GM23338 (cell line): ENCODE measurements around the gene RNLS. TPM values are rescaled to one million over a fixed set of nuclear protein-coding genes. Genes with fewer than 3 reads are reported as not detected.
A peak's percentile ranks its signal among the peaks of the same experiment; 100 is the strongest.

Experiments
- ATAC-seq: fragments of 200-7000 bp; cut with Tn5 transposase; 3 replicates; pipeline ENCODE4 v1.9.1; 2020
- DNase-seq: peaks from one replicate; pipeline ENCODE4 v3.0.0-alpha.2; 2015; ENCODE audit warnings: low spot score
- H2AFZ ChIP-seq: fragments of 200-600 bp; sonication (generic); 2 replicates; pipeline ENCODE4 v1.8.0; 2016; ENCODE audit warnings: antibody characterized with exemption, mild to moderate bottlenecking, moderate library complexity
- H3F3A ChIP-seq: fragments of 200-600 bp; sonication (generic); replicated peaks from 2 replicates; pipeline ENCODE4 v1.8.0; 2017; ENCODE audit warnings: antibody characterized with exemption, mixed run types, low read depth
- H3K27ac ChIP-seq: fragments of 200-600 bp; sonication (generic); 2 replicates; pipeline ENCODE4 v1.6.1; 2016; ENCODE audit warnings: low read depth
- H3K27me3 ChIP-seq: fragments of 200-600 bp; sonication (generic); 2 replicates; pipeline ENCODE4 v1.8.0; 2016; ENCODE audit warnings: mild to moderate bottlenecking, mixed run types, moderate library complexity; ENCODE audit not compliant: insufficient read depth
- H3K36me3 ChIP-seq: fragments of 200-600 bp; sonication (generic); 2 replicates; pipeline ENCODE4 v1.8.0; 2016; ENCODE audit warnings: mild to moderate bottlenecking; ENCODE audit not compliant: insufficient read depth
- H3K4me1 ChIP-seq: fragments of 200-600 bp; sonication (generic); 2 replicates; pipeline ENCODE4 v1.8.0; 2016; ENCODE audit warnings: mild to moderate bottlenecking, moderate library complexity; ENCODE audit not compliant: insufficient read depth
- H3K4me2 ChIP-seq: fragments of 200-600 bp; sonication (generic); 2 replicates; pipeline ENCODE4 v1.7.1; 2017; ENCODE audit warnings: mixed run types
- H3K4me3 ChIP-seq: fragments of 200-600 bp; sonication (generic); 2 replicates; pipeline ENCODE4 v1.6.1; 2016; ENCODE audit warnings: mixed run types
- H3K79me2 ChIP-seq: fragments of 200-600 bp; sonication (generic); replicated peaks from 2 replicates; pipeline ENCODE4 v1.8.0; 2017; ENCODE audit warnings: mild to moderate bottlenecking; ENCODE audit not compliant: insufficient read depth
- H3K9me2 ChIP-seq: fragments of 200-600 bp; sonication (generic); 2 replicates; pipeline ENCODE4 v1.8.0; 2017; ENCODE audit not compliant: insufficient read depth
- H4K20me1 ChIP-seq: fragments of 200-600 bp; sonication (generic); replicated peaks from 2 replicates; pipeline ENCODE4 v1.8.0; 2017; ENCODE audit warnings: mild to moderate bottlenecking; ENCODE audit not compliant: insufficient read depth
- H3K27ac Mint-ChIP-seq: 2 replicates; pipeline ENCODE4 v1.8.0; 2020; ENCODE audit warnings: inconsistent platforms, mild to moderate bottlenecking, moderate library complexity, mixed read lengths
- H3K27me3 Mint-ChIP-seq: 3 replicates; pipeline ENCODE4 v1.8.0; 2022; ENCODE audit warnings: low read depth, mild to moderate bottlenecking, moderate library complexity, mixed read lengths, inconsistent platforms; ENCODE audit not compliant: insufficient read depth, poor library complexity
- H3K36me3 Mint-ChIP-seq: 3 replicates; pipeline ENCODE4 v1.8.0; 2021; ENCODE audit warnings: low read depth, mild to moderate bottlenecking, inconsistent platforms, moderate library complexity, mixed read lengths
- H3K4me1 Mint-ChIP-seq: 3 replicates; pipeline ENCODE4 v1.8.0; 2020; ENCODE audit warnings: mild to moderate bottlenecking, inconsistent platforms, mixed read lengths
- H3K4me3 Mint-ChIP-seq: 3 replicates; pipeline ENCODE4 v1.8.0; 2021; ENCODE audit warnings: moderate library complexity, mild to moderate bottlenecking, inconsistent platforms, mixed read lengths
- H3K9me3 Mint-ChIP-seq: 3 replicates; pipeline ENCODE4 v1.8.0; 2020; ENCODE audit warnings: moderate library complexity, mild to moderate bottlenecking, inconsistent platforms, mixed read lengths
- EZH2 ChIP-seq: fragments of 200-600 bp; sonication (generic); IDR thresholded peaks from one replicate; pipeline ENCODE4 v1.8.0; 2017; ENCODE audit warnings: antibody characterized with exemption, mild to moderate bottlenecking, low read depth; ENCODE audit not compliant: unreplicated experiment
- EZH2phosphoT487 ChIP-seq: fragments of 200-600 bp; sonication (generic); IDR thresholded peaks from one replicate; pipeline ENCODE4 v1.8.1; 2018; ENCODE audit warnings: antibody characterized with exemption; ENCODE audit not compliant: unreplicated experiment
- NANOG ChIP-seq: IDR thresholded peaks from 2 replicates; pipeline ENCODE4 v1.6.1; 2016; ENCODE audit warnings: antibody characterized with exemption, borderline replicate concordance
- POLR2AphosphoS5 ChIP-seq: IDR thresholded peaks from 2 replicates; pipeline ENCODE4 v1.6.1; 2016; ENCODE audit warnings: antibody characterized with exemption, low read depth
- ZNF331 ChIP-seq: fragments of 250-450 bp; sonication (Bioruptor Pico); IDR thresholded peaks from 2 replicates; pipeline ENCODE4 v1.5.0; 2020; ENCODE audit warnings: low read depth, mild to moderate bottlenecking, moderate library complexity
- polyA plus RNA-seq: library from polyadenylated mRNA; unstranded; fragments of >200 nt; fragmentation: Nextera tagmentation; extraction: Ambion mirVana; gene quantifications from 2 replicates; pipeline ENCODE4 v1.2.1, GENCODE V29; 2016
- total RNA-seq: library from RNA; depleted of rRNA; stranded (reverse); fragments of >200 nt; shearing (Covaris generic); gene quantifications from 2 replicates; pipeline ENCODE4 v1.2.3, GENCODE V29; 2014
- TF ChIP-seq, protein P1 (sequence below): fragments of 250-450 bp; sonication (Bioruptor Pico); IDR thresholded peaks from 2 replicates; pipeline ENCODE4 v1.5.0; 2020; ENCODE audit warnings: mild to moderate bottlenecking, moderate library complexity
- TF ChIP-seq, protein P2 (sequence below): IDR thresholded peaks from 2 replicates; pipeline ENCODE4 v1.6.1; 2016; ENCODE audit warnings: antibody characterized with exemption
- TF ChIP-seq, protein P3 (sequence below), 2 experiments: fragments of 200-600 bp in 1 of 2; sonication (generic) in 1 of 2; conservative IDR thresholded peaks; 2 replicates each; pipeline versions ENCODE4 v1.5.1 to v1.6.1; 2016 to 2017; ENCODE audit warnings: antibody characterized with exemption in 2 of 2, low read depth in 2 of 2, mild to moderate bottlenecking in 2 of 2, moderate library complexity in 1 of 2

The RNLS gene
- total and polyA plus RNA-seq, 2 experiments from 2014 or later = 8.8 to 15.2 TPM

DNA sequence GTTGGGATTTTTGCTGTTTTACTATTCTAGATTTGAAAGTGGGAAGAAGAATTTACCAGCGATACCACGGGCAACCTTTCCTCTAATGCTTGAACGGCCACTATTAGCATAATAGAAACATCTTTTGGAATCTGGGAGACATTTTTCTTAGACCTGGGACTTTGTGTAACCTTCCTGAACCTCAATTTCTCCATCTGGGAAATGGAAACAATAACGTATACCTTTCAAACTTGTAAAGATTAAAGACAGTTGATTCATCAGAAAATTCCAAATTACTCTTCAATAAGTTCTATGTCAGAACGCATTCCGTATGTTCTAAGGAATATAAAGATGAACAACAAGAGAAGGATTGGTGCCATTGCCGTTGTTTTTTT lies 453 bp upstream of the RNLS start (continued):
- TF ChIP-seq, protein P1, sequence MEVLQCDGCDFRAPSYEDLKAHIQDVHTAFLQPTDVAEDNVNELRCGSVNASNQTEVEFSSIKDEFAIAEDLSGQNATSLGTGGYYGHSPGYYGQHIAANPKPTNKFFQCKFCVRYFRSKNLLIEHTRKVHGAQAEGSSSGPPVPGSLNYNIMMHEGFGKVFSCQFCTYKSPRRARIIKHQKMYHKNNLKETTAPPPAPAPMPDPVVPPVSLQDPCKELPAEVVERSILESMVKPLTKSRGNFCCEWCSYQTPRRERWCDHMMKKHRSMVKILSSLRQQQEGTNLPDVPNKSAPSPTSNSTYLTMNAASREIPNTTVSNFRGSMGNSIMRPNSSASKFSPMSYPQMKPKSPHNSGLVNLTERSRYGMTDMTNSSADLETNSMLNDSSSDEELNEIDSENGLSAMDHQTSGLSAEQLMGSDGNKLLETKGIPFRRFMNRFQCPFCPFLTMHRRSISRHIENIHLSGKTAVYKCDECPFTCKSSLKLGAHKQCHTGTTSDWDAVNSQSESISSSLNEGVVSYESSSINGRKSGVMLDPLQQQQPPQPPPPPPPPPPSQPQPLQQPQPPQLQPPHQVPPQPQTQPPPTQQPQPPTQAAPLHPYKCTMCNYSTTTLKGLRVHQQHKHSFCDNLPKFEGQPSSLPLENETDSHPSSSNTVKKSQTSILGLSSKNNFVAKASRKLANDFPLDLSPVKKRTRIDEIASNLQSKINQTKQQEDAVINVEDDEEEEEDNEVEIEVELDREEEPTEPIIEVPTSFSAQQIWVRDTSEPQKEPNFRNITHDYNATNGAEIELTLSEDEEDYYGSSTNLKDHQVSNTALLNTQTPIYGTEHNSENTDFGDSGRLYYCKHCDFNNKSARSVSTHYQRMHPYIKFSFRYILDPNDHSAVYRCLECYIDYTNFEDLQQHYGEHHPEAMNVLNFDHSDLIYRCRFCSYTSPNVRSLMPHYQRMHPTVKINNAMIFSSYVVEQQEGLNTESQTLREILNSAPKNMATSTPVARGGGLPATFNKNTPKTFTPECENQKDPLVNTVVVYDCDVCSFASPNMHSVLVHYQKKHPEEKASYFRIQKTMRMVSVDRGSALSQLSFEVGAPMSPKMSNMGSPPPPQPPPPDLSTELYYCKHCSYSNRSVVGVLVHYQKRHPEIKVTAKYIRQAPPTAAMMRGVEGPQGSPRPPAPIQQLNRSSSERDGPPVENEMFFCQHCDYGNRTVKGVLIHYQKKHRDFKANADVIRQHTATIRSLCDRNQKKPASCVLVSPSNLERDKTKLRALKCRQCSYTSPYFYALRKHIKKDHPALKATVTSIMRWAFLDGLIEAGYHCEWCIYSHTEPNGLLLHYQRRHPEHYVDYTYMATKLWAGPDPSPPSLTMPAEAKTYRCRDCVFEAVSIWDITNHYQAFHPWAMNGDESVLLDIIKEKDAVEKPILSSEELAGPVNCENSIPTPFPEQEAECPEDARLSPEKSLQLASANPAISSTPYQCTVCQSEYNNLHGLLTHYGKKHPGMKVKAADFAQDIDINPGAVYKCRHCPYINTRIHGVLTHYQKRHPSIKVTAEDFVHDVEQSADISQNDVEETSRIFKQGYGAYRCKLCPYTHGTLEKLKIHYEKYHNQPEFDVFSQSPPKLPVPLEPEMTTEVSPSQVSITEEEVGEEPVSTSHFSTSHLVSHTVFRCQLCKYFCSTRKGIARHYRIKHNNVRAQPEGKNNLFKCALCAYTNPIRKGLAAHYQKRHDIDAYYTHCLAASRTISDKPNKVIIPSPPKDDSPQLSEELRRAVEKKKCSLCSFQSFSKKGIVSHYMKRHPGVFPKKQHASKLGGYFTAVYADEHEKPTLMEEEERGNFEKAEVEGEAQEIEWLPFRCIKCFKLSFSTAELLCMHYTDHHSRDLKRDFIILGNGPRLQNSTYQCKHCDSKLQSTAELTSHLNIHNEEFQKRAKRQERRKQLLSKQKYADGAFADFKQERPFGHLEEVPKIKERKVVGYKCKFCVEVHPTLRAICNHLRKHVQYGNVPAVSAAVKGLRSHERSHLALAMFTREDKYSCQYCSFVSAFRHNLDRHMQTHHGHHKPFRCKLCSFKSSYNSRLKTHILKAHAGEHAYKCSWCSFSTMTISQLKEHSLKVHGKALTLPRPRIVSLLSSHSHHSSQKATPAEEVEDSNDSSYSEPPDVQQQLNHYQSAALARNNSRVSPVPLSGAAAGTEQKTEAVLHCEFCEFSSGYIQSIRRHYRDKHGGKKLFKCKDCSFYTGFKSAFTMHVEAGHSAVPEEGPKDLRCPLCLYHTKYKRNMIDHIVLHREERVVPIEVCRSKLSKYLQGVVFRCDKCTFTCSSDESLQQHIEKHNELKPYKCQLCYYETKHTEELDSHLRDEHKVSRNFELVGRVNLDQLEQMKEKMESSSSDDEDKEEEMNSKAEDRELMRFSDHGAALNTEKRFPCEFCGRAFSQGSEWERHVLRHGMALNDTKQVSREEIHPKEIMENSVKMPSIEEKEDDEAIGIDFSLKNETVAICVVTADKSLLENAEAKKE (CRISPR knock-in tag) = no peak
- TF ChIP-seq NANOG (no peak), EZH2phosphoT487 (no peak)
- TF ChIP-seq, protein P2, sequence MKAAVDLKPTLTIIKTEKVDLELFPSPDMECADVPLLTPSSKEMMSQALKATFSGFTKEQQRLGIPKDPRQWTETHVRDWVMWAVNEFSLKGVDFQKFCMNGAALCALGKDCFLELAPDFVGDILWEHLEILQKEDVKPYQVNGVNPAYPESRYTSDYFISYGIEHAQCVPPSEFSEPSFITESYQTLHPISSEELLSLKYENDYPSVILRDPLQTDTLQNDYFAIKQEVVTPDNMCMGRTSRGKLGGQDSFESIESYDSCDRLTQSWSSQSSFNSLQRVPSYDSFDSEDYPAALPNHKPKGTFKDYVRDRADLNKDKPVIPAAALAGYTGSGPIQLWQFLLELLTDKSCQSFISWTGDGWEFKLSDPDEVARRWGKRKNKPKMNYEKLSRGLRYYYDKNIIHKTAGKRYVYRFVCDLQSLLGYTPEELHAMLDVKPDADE = no peak

DNA sequence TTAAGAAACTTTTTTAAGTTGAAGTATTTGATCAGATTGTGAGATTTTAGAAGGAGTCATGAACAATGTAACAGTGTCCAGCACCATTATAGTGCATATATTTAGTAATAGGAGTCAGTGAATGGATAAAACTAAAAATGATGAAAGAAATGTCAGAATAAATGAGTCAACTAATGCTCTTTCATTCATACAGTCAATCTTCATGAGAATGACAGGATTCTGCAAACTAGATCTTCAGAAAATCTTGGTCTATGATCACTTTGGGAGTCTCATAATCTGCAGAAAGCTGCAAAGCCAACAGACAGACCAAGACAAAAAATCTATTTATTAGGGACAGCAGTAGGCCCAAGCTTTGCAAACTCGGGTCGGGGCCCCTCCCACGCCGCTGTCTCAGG lies 710 bp downstream of the RNLS start:
- DNase-seq = no peak
- peak overlapping the region; percentile 79 for H3K4me2 ChIP-seq
- no peak for ATAC-seq
- no peaks in the 10 kb centered on the region for H3F3A ChIP-seq
- H3K9me3 Mint-ChIP-seq = no peaks in the 10 kb centered on the region
- no peaks in the 10 kb centered on the region for H3K36me3 Mint-ChIP-seq
- H3K4me1 ChIP-seq = peaks cover 6% of the 10 kb centered on the region; the same call in 1 of the 2 replicates
- H3K27me3 Mint-ChIP-seq = no peaks in the 10 kb centered on the region
- no peaks in the 10 kb centered on the region for H3K9me2 ChIP-seq
- H3K4me1 Mint-ChIP-seq = peaks cover 9% of the 10 kb centered on the region
- no peaks in the 10 kb centered on the region for H3K79me2 ChIP-seq
- H2AFZ ChIP-seq = peak overlapping the region; percentile 98
- no peaks in the 10 kb centered on the region for H3K36me3 ChIP-seq
- H3K4me3 ChIP-seq = peak overlapping the region; percentile 81
- H3K27me3 ChIP-seq = no peaks in the 10 kb centered on the region
- H3K27ac ChIP-seq = no peak overlapping the region
- H4K20me1 ChIP-seq = no peaks in the 10 kb centered on the region
- H3K27ac Mint-ChIP-seq = no peak overlapping the region
- peak overlapping the region; percentile 84 for H3K4me3 Mint-ChIP-seq
- no peak for TF ChIP-seq EZH2
- TF ChIP-seq, protein P3, sequence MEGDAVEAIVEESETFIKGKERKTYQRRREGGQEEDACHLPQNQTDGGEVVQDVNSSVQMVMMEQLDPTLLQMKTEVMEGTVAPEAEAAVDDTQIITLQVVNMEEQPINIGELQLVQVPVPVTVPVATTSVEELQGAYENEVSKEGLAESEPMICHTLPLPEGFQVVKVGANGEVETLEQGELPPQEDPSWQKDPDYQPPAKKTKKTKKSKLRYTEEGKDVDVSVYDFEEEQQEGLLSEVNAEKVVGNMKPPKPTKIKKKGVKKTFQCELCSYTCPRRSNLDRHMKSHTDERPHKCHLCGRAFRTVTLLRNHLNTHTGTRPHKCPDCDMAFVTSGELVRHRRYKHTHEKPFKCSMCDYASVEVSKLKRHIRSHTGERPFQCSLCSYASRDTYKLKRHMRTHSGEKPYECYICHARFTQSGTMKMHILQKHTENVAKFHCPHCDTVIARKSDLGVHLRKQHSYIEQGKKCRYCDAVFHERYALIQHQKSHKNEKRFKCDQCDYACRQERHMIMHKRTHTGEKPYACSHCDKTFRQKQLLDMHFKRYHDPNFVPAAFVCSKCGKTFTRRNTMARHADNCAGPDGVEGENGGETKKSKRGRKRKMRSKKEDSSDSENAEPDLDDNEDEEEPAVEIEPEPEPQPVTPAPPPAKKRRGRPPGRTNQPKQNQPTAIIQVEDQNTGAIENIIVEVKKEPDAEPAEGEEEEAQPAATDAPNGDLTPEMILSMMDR (conservative IDR thresholded peaks at IDR 0.05; ENCODE audit: low read depth in 2 of 2) = no peak
- no peak for TF ChIP-seq POLR2AphosphoS5
- TF ChIP-seq, protein P2 = no peak
- no peak for TF ChIP-seq EZH2phosphoT487
- no peak for TF ChIP-seq ZNF331 (CRISPR knock-in tag)
